IPS-20b (cell line): Measurements from ENCODE around the gene BBX.

Source experiments
- H3K27ac ChIP-seq: one replicate; pipeline ENCODE4 v1.5.1; 2013; ENCODE audit warnings: low read length
- H3K27me3 ChIP-seq: 2 replicates; pipeline ENCODE4 v1.6.1; 2013; ENCODE audit warnings: mild to moderate bottlenecking, low read length, inconsistent platforms; ENCODE audit not compliant: insufficient read depth
- H3K36me3 ChIP-seq: 2 replicates; pipeline ENCODE4 v1.6.1; 2013; ENCODE audit warnings: low read depth, mild to moderate bottlenecking, inconsistent platforms, low read length, moderate library complexity; ENCODE audit not compliant: insufficient read depth
- H3K4me1 ChIP-seq: 2 replicates; pipeline ENCODE4 v1.6.1; 2013; ENCODE audit warnings: mild to moderate bottlenecking, control low read depth, inconsistent platforms, low read length, moderate library complexity; ENCODE audit not compliant: insufficient read depth
- H3K4me3 ChIP-seq: 2 replicates; pipeline ENCODE4 v1.5.1; 2013; ENCODE audit warnings: mild to moderate bottlenecking, low read length, inconsistent platforms
- H3K9ac ChIP-seq: 2 replicates; pipeline ENCODE4 v1.6.1; 2013; ENCODE audit warnings: low read depth, mild to moderate bottlenecking, inconsistent platforms, low read length, moderate library complexity
- H3K9me3 ChIP-seq: 2 replicates; pipeline ENCODE4 v1.6.1; 2013; ENCODE audit warnings: mild to moderate bottlenecking, low read depth, low read length, inconsistent platforms; ENCODE audit not compliant: insufficient read depth

The BBX gene

DNA sequence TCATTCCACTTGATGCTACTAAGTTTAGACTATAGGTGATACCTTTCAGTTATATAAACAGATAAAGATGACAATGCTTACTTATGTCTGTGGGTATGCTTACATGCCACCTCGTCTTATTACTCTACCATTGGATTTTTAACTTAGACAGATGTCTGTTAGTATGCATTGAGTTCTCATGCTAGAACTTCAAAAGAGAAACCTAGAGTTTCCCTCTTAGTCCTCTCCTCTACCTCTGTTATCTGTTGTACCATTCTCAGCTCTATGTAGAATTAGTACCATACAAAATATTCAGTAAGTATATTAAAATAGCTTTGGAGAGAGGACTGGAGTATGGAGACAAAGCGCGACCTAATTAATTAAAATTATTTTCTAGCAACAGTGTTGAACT is 111.3 kb downstream of the BBX start:
- no peak overlapping the region for H3K9ac ChIP-seq
- peaks cover under 1% of the 10 kb centered on the region; the same call in 1 of the 2 replicates for H3K4me1 ChIP-seq
- H3K9me3 ChIP-seq, result no peaks in the 10 kb centered on the region
- H3K27me3 ChIP-seq, result no peaks in the 10 kb centered on the region
- H3K36me3 ChIP-seq, result no peaks in the 10 kb centered on the region
- no peak overlapping the region for H3K27ac ChIP-seq
- H3K4me3 ChIP-seq, result no peak overlapping the region

GRCh38 chr3:107637416-107638183 is 114.8 kb downstream of the BBX start:
- H3K9ac ChIP-seq, result no peak overlapping the region
- no peak overlapping the region for H3K4me3 ChIP-seq
- no peaks in the 10 kb centered on the region for H3K36me3 ChIP-seq
- no peak overlapping the region for H3K27ac ChIP-seq
- H3K4me1 ChIP-seq, result peaks cover 15% of the 10 kb centered on the region
- no peaks in the 10 kb centered on the region for H3K9me3 ChIP-seq
- no peaks in the 10 kb centered on the region for H3K27me3 ChIP-seq

DNA sequence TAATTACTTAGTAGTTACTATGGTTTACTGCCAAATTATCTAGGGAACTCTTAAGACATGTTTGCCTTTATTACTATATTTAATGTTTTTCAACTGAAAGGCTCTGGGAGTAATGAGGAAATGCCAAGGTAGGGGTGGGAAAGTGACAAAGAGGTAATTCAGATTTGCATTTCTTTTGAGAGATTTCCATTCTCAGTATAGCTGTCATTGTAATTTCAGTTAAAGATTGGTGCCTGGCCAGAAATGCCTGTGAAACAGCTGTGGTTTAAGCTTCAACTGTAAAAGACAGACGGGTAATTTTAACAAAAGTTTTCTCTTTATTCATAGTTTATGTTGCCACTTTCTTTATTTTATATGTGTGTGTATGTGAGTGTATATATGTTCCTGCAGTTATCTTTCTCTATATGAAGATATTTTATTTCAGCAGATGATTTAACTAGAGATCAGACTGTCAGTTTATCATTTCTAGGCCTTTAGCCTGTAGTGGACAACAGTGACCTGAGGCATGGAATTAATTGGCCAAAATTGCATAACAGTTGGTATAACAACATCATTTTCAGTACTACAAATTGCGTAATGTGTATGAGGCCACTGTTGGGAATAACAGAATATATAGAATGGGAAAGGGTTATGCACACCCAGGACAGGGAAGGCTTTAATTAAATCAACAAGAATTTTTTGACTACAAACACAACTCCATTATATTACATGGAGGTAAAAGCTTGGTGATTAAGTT is 119.0 kb downstream of the BBX start:
- Histone ChIP-seq H3K36me3 (no peaks in the 10 kb centered on the region), H3K27me3 (no peaks in the 10 kb centered on the region), H3K9ac (no peak overlapping the region), H3K9me3 (no peaks in the 10 kb centered on the region), H3K4me1 (peaks cover 26% of the 10 kb centered on the region), H3K4me3 (no peak overlapping the region), H3K27ac (no peak overlapping the region)

DNA sequence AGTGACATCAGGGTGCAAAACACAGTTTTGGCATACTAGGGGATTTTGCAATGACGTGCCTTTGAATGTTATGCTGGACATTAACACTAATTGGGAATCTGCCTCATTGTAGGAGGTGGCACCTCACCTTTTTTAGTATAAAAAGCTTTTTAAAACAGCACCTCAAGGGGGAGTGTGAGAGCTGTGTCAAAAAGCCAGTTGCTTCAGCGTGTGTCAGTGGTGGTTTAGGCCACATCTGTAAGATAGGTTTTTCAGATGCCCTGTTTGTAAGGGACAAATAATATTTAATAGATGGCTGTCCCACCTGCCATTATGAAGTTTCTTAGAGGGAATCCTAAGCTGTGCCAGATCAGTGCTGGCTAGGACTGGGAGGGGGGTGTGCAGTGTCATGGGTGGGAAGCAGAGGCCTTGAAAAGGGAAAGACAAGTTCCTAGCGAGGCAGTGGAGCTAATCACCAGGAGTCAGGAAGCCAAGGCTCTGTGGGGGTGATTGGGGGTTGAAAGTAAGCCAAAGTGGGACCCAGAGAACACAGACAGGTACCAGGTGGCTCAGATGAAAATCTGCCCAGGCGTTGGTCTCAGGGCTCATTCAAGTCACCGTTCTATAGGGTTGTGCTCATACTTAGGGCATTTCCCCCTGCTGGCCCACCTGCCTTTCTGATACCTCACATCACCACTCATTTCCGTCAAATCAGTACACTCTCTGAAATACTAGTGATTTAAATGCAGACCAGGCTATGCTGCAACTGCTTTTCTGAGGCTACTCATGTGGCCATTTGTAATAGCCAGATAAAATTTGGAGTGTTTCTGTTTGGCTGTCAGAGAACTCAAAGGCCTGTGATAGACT is 120.5 kb downstream of the BBX start:
- Histone ChIP-seq H3K9ac (no peak overlapping the region), H3K9me3 (no peaks in the 10 kb centered on the region), H3K27ac (no peak overlapping the region), H3K4me3 (no peak overlapping the region), H3K4me1 (peaks cover 26% of the 10 kb centered on the region), H3K27me3 (no peaks in the 10 kb centered on the region), H3K36me3 (no peaks in the 10 kb centered on the region)

GRCh38 chr3:107644631-107645030 is 121.9 kb downstream of the BBX start:
- Histone ChIP-seq H3K9ac (no peak overlapping the region), H3K4me1 (peaks cover 26% of the 10 kb centered on the region), H3K27me3 (no peaks in the 10 kb centered on the region), H3K4me3 (no peak overlapping the region), H3K36me3 (peaks cover 7% of the 10 kb centered on the region; the same call in 1 of the 2 replicates), H3K27ac (no peak overlapping the region), H3K9me3 (0 out of 2 replicates have a peak, but pooled peaks cover 3% of the 10 kb centered on the region)

GRCh38 chr3:107650788-107651187 is 128.0 kb downstream of the BBX start:
- Histone ChIP-seq H3K27me3 (no peaks in the 10 kb centered on the region), H3K4me3 (no peak overlapping the region), H3K9me3 (0 out of 2 replicates have a peak, but pooled peaks cover 7% of the 10 kb centered on the region), H3K9ac (no peak overlapping the region), H3K27ac (no peak overlapping the region), H3K36me3 (peaks cover 8% of the 10 kb centered on the region; the same call in 1 of the 2 replicates), H3K4me1 (no peaks in the 10 kb centered on the region)

GRCh38 chr3:107651782-107652181 is 129.0 kb downstream of the BBX start:
- Histone ChIP-seq H3K9me3 (0 out of 2 replicates have a peak, but pooled peaks cover 7% of the 10 kb centered on the region), H3K27ac (no peak overlapping the region), H3K9ac (no peak overlapping the region), H3K36me3 (peaks cover 8% of the 10 kb centered on the region; the same call in 1 of the 2 replicates), H3K4me3 (no peak overlapping the region), H3K27me3 (no peaks in the 10 kb centered on the region), H3K4me1 (no peaks in the 10 kb centered on the region)

DNA sequence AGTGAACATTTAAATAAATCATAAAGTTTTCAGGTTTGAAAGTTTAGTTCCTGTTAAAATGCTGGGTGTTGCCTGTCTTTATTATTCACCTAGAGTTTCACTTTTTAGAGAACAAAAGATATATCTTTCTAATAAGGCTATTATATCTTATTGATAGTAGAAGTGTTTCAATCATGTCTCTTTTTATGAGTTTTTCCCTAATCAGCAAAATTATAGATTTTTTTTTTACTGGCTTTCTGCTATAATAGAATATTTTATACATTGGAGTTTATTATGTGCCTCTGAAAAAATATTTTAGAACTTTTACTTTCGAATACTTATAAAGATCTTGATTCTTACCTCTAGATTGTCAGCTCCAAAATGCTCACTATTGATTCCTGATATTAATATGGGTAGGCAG is 131.5 kb downstream of the BBX start:
- H3K36me3 ChIP-seq, result peaks cover 5% of the 10 kb centered on the region; the same call in 1 of the 2 replicates
- H3K4me3 ChIP-seq, result no peak overlapping the region
- H3K9ac ChIP-seq, result no peak overlapping the region
- H3K9me3 ChIP-seq, result 0 out of 2 replicates have a peak, but pooled peaks cover 7% of the 10 kb centered on the region
- H3K27me3 ChIP-seq, result no peaks in the 10 kb centered on the region
- no peak overlapping the region for H3K27ac ChIP-seq
- H3K4me1 ChIP-seq, result no peaks in the 10 kb centered on the region

DNA sequence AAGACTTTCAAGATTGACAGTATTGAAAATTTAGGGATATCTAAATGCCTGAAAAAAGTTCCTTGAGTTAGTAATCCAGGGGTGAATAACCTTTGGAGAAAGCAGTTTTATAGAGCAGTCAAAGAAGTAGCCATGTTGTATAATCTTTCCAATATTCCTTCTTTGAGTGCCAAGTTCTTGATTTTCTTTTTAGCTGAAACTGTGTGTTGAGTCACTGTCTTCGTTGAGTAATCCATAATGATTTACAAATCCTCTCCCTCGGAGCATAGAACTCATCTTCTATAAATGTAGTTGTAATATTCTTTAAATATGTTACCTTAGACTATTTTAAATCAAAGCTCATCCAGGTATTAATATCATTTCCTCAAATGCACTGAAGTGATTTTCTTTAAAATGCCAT is 135.2 kb downstream of the BBX start:
- H3K36me3 ChIP-seq, result no peaks in the 10 kb centered on the region
- H3K9ac ChIP-seq, result no peak overlapping the region
- no peaks in the 10 kb centered on the region for H3K27me3 ChIP-seq
- H3K4me3 ChIP-seq, result no peak overlapping the region
- H3K9me3 ChIP-seq, result no peaks in the 10 kb centered on the region
- no peak overlapping the region for H3K27ac ChIP-seq
- peaks cover 17% of the 10 kb centered on the region for H3K4me1 ChIP-seq

- no peak overlapping the region for H3K9ac ChIP-seq
- peaks cover 30% of the 10 kb centered on the region for H3K4me1 ChIP-seq
- no peak overlapping the region for H3K4me3 ChIP-seq
- no peaks in the 10 kb centered on the region for H3K36me3 ChIP-seq
- no peaks in the 10 kb centered on the region for H3K27me3 ChIP-seq
- H3K27ac ChIP-seq, result no peak overlapping the region
- no peaks in the 10 kb centered on the region for H3K9me3 ChIP-seq
These were observed 137.7 kb downstream of the BBX start for GRCh38 chr3:107660306-107660976.
